GM19467 (cell line): ENCODE results near the gene CNFN.

ENCODE experiments used
- ATAC-seq: cut with Tn5 transposase; IDR thresholded peaks from one replicate; pipeline ENCODE4 v1.9.1; 2021; ENCODE audit warnings: mild to moderate bottlenecking, moderate library complexity; ENCODE audit not compliant: unreplicated experiment

Gene CNFN

GRCh38 chr19:42376177-42376555 lies 13.9 kb downstream of the CNFN start:
- no peak for ATAC-seq

- ATAC-seq = no peak
Observed at GRCh38 chr19:42375415-42376176, 14.5 kb downstream of the CNFN start.

- ATAC-seq = no peak
Observed at GRCh38 chr19:42374826-42375376, 15.2 kb downstream of the CNFN start.

GRCh38 chr19:42370626-42371175 lies 19.4 kb downstream of the CNFN start:
- no peak for ATAC-seq

- no peak for ATAC-seq
Observed at GRCh38 chr19:42370068-42370520, 20.0 kb downstream of the CNFN start.

GRCh38 chr19:42369433-42370067 lies 20.5 kb downstream of the CNFN start:
- no peak for ATAC-seq

- no peak for ATAC-seq
Observed at GRCh38 chr19:42368765-42369164, 21.3 kb downstream of the CNFN start.

GRCh38 chr19:42368360-42368759 lies 21.7 kb downstream of the CNFN start:
- no peak for ATAC-seq

- no peak for ATAC-seq
Observed at GRCh38 chr19:42367929-42368328, 22.2 kb downstream of the CNFN start.

GRCh38 chr19:42366673-42367072 lies 23.4 kb downstream of the CNFN start:
- ATAC-seq = no peak

GRCh38 chr19:42363614-42364346 lies 26.3 kb downstream of the CNFN start:
- ATAC-seq = no peak

GRCh38 chr19:42362891-42363440 lies 27.1 kb downstream of the CNFN start:
- no peak for ATAC-seq

GRCh38 chr19:42362342-42362741 lies 27.8 kb downstream of the CNFN start:
- ATAC-seq = no peak

- ATAC-seq = no peak
Observed at GRCh38 chr19:42361545-42361910, 28.6 kb downstream of the CNFN start.

- ATAC-seq = no peak
Observed at GRCh38 chr19:42360787-42361544, 29.1 kb downstream of the CNFN start.

GRCh38 chr19:42357290-42357689 lies 32.8 kb downstream of the CNFN start:
- ATAC-seq = no peak

- ATAC-seq = no peak
Observed at GRCh38 chr19:42356686-42357085, 33.4 kb downstream of the CNFN start.

- ATAC-seq = no peak
Observed at GRCh38 chr19:42355896-42356295, 34.2 kb downstream of the CNFN start.

GRCh38 chr19:42353341-42354015 lies 36.6 kb downstream of the CNFN start:
- ATAC-seq = no peak
